ENCODE measurements around the gene CTNNA2. TPM values are rescaled to one million over a fixed set of nuclear protein-coding genes. Genes with fewer than 3 reads are reported as not detected.

The CTNNA2 gene
- total RNA-seq, 1 experiment from 2014 or later = 2.6 TPM

DNA sequence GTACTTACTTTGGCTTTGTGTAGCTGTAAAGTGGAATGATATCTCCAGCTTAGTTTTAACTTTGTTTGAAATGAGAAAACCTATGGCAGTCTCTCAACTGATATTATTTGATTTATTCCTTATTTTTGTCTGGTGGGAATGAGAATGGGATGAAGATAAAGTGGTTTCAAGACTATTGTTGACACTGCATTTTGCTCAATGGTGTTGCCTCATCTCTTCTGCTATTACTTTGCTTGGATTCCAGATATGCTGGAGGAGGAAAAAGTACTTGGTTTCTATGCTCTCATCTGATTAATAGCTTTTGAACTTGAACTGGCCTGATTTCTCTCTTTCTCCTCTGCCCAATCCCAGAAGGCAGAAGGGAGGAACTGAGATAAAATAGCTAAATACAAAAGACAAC is 198.2 kb downstream of the CTNNA2 start:
- no peaks in the 10 kb centered on the region for H3K36me3 ChIP-seq (replicated peaks; ENCODE audit: control insufficient read depth, insufficient read depth, low read length)
- DNase-seq = no peak
- H3K4me3 ChIP-seq (ENCODE audit: insufficient read depth, low read depth, low read length) = no peak overlapping the region
- H3K27me3 ChIP-seq (ENCODE audit: control insufficient read depth, insufficient read depth, low read length) = no peaks in the 10 kb centered on the region

- no peaks in the 10 kb centered on the region for H3K27me3 ChIP-seq (ENCODE audit: control insufficient read depth, insufficient read depth, low read length)
- no peak overlapping the region for H3K4me3 ChIP-seq (ENCODE audit: insufficient read depth, low read depth, low read length)
- no peaks in the 10 kb centered on the region for H3K36me3 ChIP-seq (replicated peaks; ENCODE audit: control insufficient read depth, insufficient read depth, low read length)
- no peak for DNase-seq
Measured at GRCh38 chr2:79713131-79713785, 200.4 kb downstream of the CTNNA2 start.

DNA sequence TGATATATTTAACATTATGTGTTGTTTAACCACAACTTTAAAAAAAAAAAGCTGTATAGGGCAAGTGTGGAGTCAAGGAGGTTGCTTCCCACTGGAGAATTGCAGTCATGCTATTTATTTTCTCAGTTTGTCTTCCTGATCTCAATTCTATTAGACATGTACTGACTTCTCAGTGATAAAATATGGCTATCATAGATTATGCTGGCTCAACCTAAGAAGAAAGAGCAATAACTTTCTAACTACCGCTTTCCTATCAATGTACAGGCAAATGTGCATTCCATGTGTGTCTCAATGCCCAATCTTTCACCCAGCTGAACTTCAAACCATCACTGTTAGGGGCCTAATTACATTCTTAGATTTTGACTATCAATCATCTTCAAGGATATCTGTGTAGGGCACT is 201.4 kb downstream of the CTNNA2 start:
- Histone ChIP-seq H3K27me3 (ENCODE audit: control insufficient read depth, insufficient read depth, low read length) (no peaks in the 10 kb centered on the region), H3K4me3 (ENCODE audit: insufficient read depth, low read depth, low read length) (no peak overlapping the region), H3K36me3 (replicated peaks; ENCODE audit: control insufficient read depth, insufficient read depth, low read length) (no peaks in the 10 kb centered on the region)
- no peak for DNase-seq

DNA sequence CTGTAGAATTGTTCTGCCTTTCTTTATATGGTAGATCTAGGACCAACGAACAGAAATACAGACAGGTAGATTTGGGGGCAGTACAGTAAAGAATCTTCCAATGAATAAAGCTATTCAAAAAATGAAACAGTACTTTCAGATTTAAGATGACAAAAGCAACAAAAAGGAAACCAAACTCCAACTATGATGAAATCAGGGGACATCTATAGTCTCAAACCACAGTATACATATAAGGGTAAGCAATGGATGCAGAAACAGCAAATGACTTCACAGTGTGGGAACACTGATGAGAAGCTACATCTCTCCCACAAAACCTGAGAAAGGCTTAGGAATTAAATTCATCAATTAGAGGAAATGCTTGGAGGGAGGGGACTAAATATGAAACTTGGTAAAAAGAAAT is 202.5 kb downstream of the CTNNA2 start:
- DNase-seq = no peak
- Histone ChIP-seq H3K27me3 (ENCODE audit: control insufficient read depth, insufficient read depth, low read length) (no peaks in the 10 kb centered on the region), H3K4me3 (ENCODE audit: insufficient read depth, low read depth, low read length) (no peak overlapping the region), H3K36me3 (replicated peaks; ENCODE audit: control insufficient read depth, insufficient read depth, low read length) (no peaks in the 10 kb centered on the region)

DNA sequence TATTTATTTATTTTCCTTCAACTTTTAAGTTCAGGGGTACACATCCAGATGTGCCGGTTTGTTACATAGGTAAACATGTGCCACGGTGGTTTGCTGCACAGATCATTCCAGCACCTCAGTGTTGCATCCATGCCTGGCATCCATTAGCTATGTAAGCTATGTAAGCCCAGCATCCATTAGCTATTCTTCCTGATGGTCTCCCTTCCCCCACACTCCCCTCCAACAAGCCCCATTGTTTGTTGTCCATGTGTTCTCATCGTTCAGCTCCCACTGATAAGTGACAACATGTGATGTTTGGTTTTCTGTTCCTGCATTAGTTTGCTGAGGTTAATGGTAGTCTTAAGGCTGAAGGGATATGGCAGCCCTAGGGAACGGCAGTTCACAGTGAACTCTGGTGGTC is 203.4 kb downstream of the CTNNA2 start:
- no peak for DNase-seq
- no peaks in the 10 kb centered on the region for H3K27me3 ChIP-seq (ENCODE audit: control insufficient read depth, insufficient read depth, low read length)
- no peaks in the 10 kb centered on the region for H3K36me3 ChIP-seq (replicated peaks; ENCODE audit: control insufficient read depth, insufficient read depth, low read length)
- no peak overlapping the region for H3K4me3 ChIP-seq (ENCODE audit: insufficient read depth, low read depth, low read length)

GRCh38 chr2:79717364-79718007 is 204.6 kb downstream of the CTNNA2 start:
- Histone ChIP-seq H3K36me3 (replicated peaks; ENCODE audit: control insufficient read depth, insufficient read depth, low read length) (no peaks in the 10 kb centered on the region), H3K27me3 (ENCODE audit: control insufficient read depth, insufficient read depth, low read length) (no peaks in the 10 kb centered on the region), H3K4me3 (ENCODE audit: insufficient read depth, low read depth, low read length) (no peak overlapping the region)
- peak; percentile 14 for DNase-seq

DNA sequence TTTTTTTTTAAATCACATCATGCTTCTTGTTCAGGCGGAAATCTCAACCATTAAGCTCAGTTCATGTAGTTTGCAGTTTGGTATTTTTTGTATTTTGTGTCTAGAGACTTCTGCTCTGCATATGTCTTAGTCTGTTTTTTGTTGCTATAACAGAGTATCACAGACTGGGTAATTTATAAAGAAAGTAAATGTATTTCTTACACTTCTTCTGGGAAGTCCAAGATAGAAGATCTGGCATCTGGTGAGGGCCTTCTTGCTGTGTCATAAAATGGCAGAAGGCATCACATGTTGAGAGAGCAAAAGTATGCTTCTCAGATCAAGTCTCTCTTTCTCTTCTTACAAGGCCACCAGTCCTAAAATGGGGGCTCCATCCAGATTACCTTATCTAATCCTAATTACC is 208.2 kb downstream of the CTNNA2 start:
- no peak overlapping the region for H3K4me3 ChIP-seq (ENCODE audit: insufficient read depth, low read depth, low read length)
- H3K27me3 ChIP-seq (ENCODE audit: control insufficient read depth, insufficient read depth, low read length) = no peaks in the 10 kb centered on the region
- DNase-seq = no peak
- no peaks in the 10 kb centered on the region for H3K36me3 ChIP-seq (replicated peaks; ENCODE audit: control insufficient read depth, insufficient read depth, low read length)

- DNase-seq = no peak
Measured at GRCh38 chr2:79721966-79722365, 209.1 kb downstream of the CTNNA2 start.

DNA sequence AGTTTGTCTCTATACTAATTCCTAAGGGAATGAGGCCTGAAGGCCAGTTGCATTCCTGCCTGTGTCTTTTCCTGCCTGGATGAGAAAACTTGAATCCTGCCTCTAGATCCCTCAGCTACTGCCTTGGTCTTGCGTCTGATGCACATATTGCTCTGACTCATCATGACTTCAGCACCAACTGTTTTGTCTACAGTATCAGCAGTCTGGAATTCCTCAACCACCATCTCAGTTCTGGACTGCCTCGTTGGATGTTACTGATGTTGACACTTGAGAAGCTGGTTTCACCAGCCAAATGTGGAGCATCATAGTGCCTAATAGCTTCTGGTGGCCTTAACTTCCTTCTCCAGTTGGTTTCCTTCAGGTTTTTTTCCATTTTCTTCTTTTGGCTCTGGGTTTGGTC is 211.0 kb downstream of the CTNNA2 start:
- no peak for DNase-seq
- no peaks in the 10 kb centered on the region for H3K36me3 ChIP-seq (replicated peaks; ENCODE audit: control insufficient read depth, insufficient read depth, low read length)
- no peaks in the 10 kb centered on the region for H3K27me3 ChIP-seq (ENCODE audit: control insufficient read depth, insufficient read depth, low read length)
- H3K4me3 ChIP-seq (ENCODE audit: insufficient read depth, low read depth, low read length) = no peak overlapping the region

More at GRCh38 chr2:79721966-79722365, 209.1 kb downstream of the CTNNA2 start:
- H3K27me3 ChIP-seq (ENCODE audit: control insufficient read depth, insufficient read depth, low read length) = no peaks in the 10 kb centered on the region
- no peaks in the 10 kb centered on the region for H3K36me3 ChIP-seq (replicated peaks; ENCODE audit: control insufficient read depth, insufficient read depth, low read length)
- no peak overlapping the region for H3K4me3 ChIP-seq (ENCODE audit: insufficient read depth, low read depth, low read length)

DNA sequence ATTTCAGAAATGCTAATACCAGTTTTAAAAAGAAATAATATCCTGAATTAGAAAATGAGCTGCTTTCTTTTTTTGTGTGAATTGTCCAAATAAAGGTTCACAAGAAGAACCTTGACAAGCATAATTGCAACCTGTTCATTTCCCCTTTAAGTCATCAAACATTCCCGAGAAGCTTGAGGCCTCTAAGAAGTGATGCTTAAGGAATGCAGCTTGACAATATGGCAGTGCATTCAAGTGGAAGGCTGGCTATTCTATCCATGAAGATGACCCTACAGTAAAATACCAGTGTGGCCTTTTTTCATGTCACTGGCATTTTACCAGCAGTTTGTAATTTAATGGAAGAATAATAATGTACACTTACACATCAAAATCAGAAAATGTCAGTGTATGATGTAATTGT is 216.7 kb downstream of the CTNNA2 start:
- Histone ChIP-seq H3K27me3 (ENCODE audit: control insufficient read depth, insufficient read depth, low read length) (no peaks in the 10 kb centered on the region), H3K36me3 (replicated peaks; ENCODE audit: control insufficient read depth, insufficient read depth, low read length) (no peaks in the 10 kb centered on the region), H3K4me3 (ENCODE audit: insufficient read depth, low read depth, low read length) (no peak overlapping the region)
- no peak for DNase-seq

DNA sequence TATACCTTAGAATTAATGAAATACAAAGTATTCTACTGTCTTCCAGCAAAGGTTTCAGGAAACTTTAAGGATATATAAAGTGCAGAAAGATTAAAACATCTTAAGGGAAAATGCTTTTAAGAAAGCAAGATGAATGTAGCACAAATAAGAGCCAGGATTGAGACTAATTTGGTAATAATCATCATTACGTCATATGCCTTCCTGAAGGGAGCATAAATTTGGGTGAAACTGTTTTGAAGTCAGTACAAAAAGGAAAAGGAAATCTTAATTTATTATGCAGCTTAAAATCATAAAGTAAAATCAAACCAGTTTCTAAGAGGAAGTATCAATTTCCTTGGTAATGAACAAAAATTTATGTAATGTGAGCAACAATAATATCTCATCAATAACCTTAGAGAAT is 221.7 kb downstream of the CTNNA2 start:
- no peaks in the 10 kb centered on the region for H3K36me3 ChIP-seq (replicated peaks; ENCODE audit: control insufficient read depth, insufficient read depth, low read length)
- H3K27me3 ChIP-seq (ENCODE audit: control insufficient read depth, insufficient read depth, low read length) = no peaks in the 10 kb centered on the region
- H3K4me3 ChIP-seq (ENCODE audit: insufficient read depth, low read depth, low read length) = no peak overlapping the region
- no peak for DNase-seq

DNA sequence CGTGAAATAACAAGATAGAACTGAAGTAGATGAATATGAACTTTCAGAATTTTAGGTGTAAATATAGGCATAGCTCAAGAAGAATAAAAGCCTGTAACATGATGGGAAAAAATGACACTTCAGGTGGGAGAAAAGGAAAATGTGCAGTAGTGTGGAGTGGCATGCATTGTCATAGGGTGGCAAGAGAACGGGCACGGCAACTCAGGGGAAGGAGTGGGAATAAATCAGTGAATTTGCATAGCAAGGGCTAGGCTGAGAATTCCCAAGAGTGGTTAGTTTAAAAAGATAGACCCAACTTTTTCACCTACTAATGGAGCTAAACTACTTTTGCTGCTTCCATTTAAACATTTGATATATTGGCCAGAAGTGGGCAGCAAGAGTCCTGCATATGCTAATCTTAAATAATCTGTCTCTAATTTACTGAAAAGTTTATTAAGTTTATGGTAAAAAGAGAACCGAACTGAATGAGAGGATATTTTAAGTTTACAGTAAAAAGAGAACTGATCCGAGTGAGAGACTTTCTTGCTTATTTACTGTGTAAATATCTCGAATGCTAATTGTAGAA is 228.1 kb downstream of the CTNNA2 start:
- Histone ChIP-seq H3K36me3 (replicated peaks; ENCODE audit: control insufficient read depth, insufficient read depth, low read length) (no peaks in the 10 kb centered on the region), H3K4me3 (ENCODE audit: insufficient read depth, low read depth, low read length) (no peak overlapping the region), H3K27me3 (ENCODE audit: control insufficient read depth, insufficient read depth, low read length) (no peaks in the 10 kb centered on the region)
- DNase-seq = no peak

GRCh38 chr2:79750321-79750720 is 237.5 kb downstream of the CTNNA2 start:
- no peak for DNase-seq
- H3K36me3 ChIP-seq (replicated peaks; ENCODE audit: control insufficient read depth, insufficient read depth, low read length) = no peaks in the 10 kb centered on the region
- H3K4me3 ChIP-seq (ENCODE audit: insufficient read depth, low read depth, low read length) = no peak overlapping the region
- no peaks in the 10 kb centered on the region for H3K27me3 ChIP-seq (ENCODE audit: control insufficient read depth, insufficient read depth, low read length)

DNA sequence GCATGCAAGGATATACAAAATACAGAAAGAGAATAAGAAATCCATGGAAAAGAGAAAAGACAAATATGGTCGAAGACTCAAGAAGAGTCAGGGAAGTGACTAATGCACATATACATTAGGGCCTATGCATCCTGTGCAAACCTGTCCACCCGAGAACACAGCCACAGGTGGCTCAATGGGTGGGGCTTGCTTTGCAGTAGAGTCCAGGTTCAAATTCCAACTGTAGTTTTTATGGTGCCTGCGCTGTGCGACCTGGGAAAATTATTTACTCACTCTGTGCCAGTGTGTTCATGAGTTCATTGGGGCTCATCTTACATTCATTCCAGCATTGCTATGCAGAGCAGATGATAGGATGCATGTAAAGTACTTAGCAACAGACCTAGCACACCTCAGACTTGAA is 244.7 kb downstream of the CTNNA2 start:
- Histone ChIP-seq H3K4me3 (ENCODE audit: insufficient read depth, low read depth, low read length) (no peak overlapping the region), H3K27me3 (ENCODE audit: control insufficient read depth, insufficient read depth, low read length) (no peaks in the 10 kb centered on the region), H3K36me3 (replicated peaks; ENCODE audit: control insufficient read depth, insufficient read depth, low read length) (no peaks in the 10 kb centered on the region)
- no peak for DNase-seq

- no peak for DNase-seq
- no peak overlapping the region for H3K4me3 ChIP-seq (ENCODE audit: insufficient read depth, low read depth, low read length)
- no peaks in the 10 kb centered on the region for H3K36me3 ChIP-seq (replicated peaks; ENCODE audit: control insufficient read depth, insufficient read depth, low read length)
- no peaks in the 10 kb centered on the region for H3K27me3 ChIP-seq (ENCODE audit: control insufficient read depth, insufficient read depth, low read length)
Measured at GRCh38 chr2:79758042-79758441, 245.2 kb downstream of the CTNNA2 start.
